ENCODE measurements around the gene OR56A1.
"Not testable (repeated sequence)": the region's sequence is repeated elsewhere in the genome, so short reads cannot be mapped to it uniquely, and the experiment has no call there.

OR56A1 gene, protein sequence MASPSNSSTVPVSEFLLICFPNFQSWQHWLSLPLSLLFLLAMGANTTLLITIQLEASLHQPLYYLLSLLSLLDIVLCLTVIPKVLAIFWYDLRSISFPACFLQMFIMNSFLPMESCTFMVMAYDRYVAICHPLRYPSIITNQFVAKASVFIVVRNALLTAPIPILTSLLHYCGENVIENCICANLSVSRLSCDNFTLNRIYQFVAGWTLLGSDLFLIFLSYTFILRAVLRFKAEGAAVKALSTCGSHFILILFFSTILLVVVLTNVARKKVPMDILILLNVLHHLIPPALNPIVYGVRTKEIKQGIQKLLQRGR

DNA sequence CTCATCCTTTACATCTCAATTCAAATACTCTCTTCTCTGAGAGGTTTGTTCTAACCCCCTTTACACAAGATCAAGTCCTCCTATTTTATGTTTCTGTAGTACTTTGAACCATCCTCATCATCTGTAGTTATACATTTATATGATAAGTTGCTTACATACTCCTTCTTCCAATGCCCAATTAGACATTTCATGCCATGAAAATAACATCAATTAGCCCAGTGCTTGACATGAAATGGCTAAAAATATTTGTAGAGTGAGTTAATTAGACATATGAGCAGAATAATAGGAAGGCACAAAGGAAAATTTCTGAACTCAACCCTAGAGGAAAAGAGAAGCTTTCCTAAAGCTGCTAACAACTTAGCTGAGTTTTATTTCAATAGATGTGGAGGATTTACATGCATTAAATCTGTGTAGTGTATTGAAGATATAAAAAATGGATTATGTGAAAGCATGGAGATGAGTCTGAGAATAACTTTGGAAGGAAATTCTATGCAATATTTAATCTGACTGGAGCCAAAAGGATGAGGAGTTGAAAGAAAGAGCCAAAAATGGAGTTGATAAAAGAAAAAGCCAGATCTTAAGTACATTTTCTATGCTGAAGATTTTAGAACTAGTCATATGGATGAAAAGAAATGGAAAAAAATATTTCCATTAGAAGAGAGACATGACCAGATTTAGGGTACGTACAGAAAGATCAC, at the start of gene OR56A1:
Gene OR56A1 (minus strand): TSS at position 51 of the 698 bp plus-strand sequence. CDS start 3,066 bp downstream, outside the sequence.
- DNase-seq = no peak

DNA sequence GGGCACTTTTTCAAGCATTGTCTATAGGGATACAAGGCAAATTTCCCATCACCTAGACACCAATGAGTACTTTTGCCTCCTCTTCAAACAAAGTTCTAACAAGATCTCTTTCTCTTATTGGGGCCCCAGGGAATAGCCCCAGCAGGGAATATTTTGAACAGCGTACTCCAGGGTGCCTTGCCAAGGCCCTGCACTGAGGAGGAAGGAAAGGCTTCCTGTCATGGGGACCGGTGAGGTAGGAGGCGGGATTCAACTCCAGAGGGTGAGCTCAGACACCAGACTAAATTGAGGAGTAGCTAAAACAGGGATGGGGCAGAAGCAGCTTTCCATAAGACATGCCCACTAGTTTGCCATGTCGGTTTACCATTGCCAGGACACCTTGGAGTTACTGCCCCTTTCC, 48.9 kb upstream of the OR56A1 start:
- DNase-seq = no peak

DNA sequence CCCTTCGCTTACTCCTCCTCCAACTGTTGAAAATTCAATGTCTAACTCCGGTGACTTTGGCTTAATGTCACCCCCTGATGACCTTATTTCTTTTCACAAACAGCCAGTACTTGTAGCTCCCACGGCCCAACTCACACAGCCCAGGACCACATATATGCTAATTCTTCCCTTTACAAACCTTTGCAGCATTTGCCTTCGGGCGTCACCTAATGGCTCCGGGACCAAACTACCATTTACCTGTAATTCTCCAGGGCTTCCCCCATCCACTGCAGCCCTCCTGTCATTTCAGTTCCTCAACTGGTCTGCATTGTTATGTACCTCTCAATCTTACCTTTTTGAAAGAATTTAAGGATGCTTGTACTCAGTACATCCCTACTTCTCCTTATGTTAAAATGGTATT, 47.2 kb upstream of the OR56A1 start:
- DNase-seq = no peak

DNA sequence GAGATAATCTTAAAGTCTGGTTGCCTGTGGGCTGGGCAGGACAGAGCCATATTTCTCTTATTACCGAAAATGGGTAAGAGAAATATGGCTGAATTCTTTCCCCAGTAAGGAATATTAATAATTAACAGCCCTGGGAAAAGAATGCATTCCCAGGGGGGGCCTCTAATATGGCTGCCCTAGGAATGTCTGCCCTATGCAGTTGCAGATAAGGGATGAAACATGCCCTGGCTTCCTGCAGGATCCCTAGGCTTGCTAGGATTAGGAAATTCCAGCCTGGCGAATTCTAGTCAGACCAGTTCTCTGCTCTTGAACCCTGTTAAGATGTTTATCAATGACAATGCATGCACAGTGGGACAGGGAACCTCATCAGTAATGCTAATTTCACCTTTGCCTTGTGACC, 45.9 kb upstream of the OR56A1 start:
- DNase-seq = not testable (repeated sequence)

DNA sequence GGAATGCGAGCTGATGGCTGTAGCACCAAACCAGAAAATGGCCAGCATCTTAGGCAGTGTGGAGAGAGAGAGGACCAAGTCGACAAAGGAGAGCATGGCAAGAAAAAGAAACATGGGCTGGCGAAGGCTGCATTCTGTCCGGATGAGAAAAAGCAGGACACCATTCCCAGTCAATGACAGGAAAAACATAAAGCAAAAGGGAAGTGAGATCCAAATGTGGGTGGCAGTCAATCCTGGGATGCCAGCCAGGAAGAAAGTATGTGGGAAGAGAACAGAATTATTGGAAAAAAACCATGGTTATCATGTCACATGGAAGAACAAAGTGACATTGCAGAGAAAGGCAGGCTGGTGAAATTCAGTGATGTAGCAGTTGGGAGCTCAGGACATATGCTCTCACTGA, 36.9 kb upstream of the OR56A1 start:
- DNase-seq = no peak

DNA sequence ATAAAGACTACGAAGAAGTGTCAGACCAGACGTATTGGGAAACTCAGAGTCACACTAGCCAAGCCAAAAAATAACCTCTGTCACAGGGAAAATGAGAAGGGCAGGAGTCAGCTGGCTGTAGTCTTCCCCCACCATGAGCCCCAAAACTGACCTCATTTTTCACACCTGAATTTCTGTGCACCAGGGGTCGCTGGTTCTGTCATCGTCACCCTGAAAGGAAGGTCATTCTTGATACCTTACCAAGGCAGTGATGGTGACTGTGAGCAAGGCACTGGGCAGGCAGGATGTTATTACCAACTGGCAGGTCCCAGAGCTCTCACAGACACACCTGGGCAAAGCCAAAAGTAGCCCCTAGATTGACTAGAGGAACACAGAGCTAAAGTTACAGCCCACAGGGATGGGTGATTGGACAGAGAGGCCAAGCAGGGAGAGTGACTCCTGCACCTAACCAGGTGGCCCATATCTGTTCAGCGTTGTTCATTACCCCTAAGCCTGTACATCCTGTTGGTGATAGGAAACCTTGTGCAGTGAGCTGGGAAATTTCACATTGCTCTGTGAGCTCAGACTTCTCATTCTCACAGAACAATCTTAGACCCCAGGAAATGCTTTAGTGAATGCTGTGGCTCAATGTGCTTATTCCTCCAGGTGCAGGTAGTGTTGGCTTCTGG, 32.3 kb upstream of the OR56A1 start:
- DNase-seq = no peak

DNA sequence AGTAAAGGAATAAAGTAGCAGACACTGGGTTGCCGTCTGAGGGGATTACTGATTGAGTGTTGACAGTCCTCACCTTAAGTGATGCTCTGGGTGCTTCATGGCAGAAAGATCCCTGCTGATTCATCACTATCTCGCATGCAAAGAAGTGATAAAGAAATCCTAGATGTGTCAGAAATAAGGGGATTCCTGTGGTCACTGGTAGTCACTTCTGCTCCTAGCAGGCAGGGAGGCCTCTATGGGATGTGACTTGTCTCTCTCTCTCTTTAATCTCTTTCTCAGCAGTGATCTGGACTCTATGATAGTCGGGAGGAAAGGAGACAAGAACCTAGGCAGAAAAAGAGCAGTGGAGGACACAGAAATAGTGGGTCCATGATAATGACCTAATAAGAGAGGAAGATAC, 30.9 kb upstream of the OR56A1 start:
- no peak for DNase-seq

DNA sequence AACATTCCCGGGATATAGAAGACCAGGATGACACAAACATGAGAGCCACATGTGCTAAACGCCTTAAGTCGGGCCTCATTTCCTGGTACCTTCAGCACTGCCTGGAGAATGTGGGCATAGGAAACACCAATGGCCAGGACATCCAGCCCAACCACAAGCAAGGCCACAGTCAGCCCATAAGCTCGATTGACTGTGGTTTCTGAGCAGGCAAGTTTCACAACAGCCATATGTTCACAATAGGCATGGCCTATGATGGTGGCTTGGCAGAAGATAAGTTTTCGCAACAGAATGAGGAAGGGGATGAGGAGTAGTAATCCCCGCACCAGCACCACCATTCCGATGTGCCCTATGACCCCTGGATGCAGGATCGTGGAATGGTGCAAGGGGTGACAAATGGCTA, 26.9 kb upstream of the OR56A1 start:
- DNase-seq = no peak

DNA sequence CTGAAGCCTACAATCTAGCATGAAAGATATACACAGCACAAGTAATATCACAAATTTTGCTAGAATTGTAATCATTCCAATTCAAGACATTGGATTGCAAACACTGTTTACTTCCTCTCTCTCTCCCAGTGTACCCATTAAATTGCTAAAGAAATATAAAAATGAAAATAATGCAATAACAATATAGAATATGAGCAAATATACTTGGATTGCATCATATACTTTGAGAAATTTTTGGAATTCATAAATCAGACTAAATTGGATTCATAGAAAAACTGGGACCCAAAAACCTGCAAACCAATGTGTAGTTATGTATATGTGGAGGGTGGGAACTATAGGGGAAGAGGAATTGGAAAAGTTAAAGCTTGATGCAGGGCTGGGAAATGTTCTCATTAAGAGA, 25.0 kb upstream of the OR56A1 start:
- no peak for DNase-seq

DNA sequence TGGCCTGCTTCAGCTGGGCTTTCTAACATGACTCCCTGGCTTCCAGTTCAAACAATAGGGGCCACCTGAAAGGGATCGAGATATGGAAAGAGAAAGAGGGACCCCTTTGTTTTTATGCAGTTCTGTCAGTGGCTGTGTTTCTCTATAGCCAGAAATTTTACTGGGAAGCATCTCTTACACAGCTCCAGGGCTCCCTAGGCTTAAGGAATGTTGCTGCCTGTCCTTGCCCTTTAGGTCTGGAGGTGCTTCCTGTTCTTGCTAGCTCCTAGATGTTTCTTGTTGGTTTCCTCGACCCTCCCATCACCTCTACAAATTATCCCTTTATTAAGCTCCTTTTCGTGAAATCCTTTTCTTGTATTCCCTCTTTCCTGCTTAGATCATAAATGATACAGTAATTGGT, 21.8 kb upstream of the OR56A1 start:
- DNase-seq = no peak

DNA sequence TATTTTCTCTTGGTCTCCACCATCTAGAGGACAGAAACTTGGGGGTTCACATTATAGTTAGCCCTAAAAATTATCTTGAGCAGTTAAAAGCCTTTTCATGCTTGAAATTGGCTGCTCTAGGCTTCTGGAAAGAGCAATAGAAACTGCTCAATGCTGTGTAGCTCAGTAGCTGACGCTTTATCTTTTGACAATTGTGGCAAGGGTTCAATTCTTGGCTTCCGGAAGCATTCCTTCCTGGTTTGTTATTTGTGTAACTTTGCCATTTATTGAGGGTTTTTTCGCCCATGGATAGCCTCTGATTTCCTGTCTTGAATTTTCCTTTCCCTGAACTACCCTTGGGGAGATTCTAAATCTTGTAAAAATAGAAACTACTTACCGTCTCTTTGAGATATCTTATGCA, 10.3 kb upstream of the OR56A1 start:
- no peak for DNase-seq

DNA sequence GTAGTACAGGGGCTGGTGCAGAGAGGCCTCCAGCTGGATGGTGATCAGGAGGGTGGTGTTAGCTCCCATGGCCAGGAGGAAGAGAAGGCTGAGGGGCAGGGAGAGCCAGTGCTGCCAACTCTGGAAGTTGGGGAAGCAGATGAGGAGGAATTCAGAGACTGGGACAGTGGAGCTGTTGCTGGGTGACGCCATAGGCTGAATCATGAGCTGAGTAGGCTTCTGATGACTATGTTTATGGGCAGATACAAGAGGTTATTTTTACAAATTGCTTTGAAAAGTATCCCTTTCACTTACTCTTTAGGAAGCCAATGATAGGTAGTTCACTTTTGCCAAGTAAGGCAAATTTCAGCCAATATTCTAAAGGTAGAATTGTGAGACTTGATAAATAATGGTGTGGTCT, 3.1 kb downstream of the OR56A1 start:
- no peak for DNase-seq

DNA sequence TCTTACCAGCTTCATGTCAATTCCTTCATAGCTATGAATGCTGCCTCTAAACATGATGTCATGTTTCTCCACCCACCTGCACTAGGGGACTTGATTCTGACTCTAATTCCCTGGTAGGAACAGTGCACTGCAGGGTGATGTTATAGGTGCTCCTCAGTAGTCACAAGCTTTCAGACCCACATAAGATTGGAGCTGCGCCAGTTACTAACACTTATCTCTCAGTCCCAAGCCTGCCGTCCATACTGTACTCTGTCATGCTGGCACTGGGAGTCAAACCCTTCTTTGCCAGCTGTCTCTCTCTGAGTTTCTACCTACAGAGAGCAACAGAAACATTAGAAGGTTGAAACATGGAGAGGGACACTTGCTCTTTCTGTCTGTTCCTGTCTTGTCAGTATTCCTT, 5.5 kb downstream of the OR56A1 start:
- no peak for DNase-seq

DNA sequence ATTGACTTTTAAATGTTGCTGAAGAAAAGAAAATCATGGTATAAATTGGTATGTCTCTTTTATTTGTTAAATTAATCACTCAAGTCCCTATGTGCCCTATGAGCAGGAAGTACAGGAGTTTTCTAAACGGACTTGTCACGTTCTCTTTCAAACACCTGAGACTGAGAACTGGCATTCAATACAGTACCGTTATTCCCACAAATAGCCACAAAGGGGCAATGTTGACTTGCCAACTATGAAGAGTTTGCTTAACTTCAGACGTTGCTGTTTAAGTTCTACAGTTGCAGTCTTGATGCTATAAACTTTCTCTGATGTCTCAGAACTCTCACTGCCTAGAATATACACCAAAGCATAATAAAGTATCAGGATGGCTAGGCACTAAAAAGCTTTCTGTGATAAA, 7.6 kb downstream of the OR56A1 start:
- no peak for DNase-seq

DNA sequence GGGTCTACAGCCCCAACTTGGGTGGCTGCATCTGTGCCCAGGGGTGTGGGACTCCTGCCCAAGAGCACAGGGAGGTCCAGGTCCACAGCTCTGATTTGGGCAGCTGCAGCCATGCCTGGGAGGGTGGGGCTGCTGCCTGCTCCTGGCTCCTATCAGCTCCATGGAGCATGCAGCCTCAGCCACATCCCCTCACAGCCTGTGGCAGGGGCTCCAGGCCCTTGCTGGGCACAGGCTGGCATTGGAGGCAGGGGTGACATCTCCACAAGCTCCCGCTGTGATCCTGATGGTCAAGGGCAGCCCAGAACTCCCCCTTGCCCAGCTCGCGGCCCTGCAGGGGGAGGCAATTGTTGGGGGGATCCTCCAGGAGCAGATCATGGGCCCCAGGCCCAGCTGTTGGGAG, 17.5 kb downstream of the OR56A1 start:
- no peak for DNase-seq

DNA sequence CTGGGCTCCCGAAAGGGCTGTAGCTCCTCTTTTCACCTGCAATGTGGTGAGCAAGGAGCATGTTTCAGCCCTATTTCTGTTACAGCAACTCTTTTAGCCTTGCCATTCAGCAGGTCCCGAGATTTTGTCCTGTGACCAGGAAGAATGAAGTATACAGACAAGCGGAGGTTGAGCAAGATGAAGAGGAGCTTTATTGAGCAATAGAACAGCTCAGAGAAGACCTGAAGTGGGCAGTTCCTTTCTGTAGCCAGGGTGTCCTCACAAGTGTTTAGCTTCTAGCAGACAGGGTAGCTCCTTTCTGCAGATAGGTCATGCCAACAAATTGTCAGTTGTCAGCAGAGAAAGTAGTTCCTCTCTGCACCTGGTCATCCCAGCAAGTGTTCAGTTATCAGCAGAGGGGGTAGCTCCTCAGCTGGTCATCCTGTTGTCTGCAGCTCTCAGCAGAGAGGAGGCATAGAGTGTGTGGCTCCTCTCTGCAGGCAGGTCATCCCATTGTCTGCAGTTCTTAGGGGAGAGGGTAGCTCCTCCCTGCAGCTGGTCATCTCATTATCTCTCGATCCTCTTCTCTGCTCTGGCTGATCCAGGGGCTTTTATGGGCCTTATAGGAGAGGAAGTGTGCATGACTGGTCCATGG, 18.4 kb downstream of the OR56A1 start:
- DNase-seq = no peak

DNA sequence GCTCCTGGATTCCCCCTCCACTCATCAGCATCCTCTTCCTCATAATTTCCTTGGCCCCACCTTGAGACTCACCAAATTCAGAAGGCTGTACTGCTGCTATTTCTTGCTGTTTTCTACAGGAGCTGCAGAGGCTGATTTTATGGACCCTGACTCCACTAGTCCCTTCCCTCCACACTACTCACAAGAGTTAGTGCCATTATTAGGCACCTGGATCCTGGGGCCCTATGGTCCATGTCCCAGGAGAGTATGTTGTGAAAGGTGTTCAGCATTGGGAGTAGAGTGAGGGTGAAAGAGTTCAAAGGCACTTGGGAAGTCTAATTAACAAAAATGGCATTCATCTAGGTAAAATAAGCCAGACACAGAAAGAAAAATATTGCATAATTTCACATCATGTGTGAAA, 23.7 kb downstream of the OR56A1 start, which contains the start of gene OR56A4:
Gene OR56A4 (minus strand): TSS at position 101 of the 400 bp plus-strand sequence. CDS start 3,954 bp downstream, outside the sequence.
- no peak for DNase-seq

DNA sequence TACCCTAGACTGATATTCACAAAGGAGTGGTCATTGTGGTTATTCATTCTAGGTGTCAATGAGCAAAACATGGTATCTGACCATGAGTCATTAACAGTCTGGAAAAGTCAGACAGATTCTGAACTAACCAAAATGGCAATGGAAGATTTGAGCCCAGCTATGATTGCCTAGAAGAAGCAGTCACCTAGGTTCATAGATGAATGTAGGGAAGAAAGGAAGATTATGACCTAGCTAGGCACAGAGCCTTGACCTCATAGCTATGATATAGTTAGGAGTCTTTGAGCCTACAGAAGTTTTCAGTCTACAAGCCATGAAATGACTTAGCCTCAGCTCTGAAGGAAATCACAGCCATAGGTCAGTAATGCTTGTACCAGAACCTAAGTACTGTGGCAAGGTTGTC, 24.2 kb downstream of the OR56A1 start:
- no peak for DNase-seq

DNA sequence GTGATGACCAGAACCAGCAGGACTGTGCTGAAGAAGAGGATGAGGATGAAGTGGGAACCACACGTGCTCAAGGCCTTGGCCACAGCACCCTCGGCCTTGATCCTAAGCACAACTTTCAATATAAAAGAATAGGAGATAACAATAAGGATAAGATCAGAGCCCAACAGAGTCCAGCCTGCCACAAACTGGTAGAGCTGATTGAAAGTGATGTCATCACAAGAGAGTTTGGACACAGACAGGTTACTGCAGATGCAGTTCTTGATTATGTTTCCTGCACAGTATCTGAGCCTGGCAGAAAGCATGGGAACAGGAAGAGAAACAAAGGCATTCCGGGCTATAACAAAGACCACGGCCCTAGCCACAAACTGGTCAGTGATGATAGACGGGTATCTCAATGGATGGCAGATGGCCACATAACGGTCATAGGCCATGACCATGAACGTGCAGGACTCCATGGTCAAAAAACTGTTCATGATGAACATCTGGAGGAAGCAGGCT, 28.3 kb downstream of the OR56A1 start:
- no peak for DNase-seq

DNA sequence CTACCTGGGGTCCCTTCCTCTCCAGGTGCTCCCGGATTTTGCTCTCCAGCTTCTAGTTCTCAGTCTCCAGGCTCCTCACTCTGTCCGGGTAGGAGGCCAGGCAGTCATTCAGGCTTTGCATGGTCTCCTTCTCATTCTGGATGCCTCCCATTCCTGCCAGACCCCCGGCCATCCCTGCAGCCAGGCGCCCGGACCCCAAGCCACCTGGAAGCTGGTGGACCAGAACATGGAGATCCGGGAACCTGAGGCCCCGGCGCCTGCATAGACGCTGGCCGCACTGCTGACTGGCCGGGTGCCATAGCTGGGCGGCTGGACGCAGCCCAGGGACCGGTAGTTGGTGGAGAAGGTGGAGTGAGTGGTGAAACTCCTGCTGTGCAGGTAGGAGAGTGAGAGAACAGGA, 35.8 kb downstream of the OR56A1 start:
- no peak for DNase-seq

DNA sequence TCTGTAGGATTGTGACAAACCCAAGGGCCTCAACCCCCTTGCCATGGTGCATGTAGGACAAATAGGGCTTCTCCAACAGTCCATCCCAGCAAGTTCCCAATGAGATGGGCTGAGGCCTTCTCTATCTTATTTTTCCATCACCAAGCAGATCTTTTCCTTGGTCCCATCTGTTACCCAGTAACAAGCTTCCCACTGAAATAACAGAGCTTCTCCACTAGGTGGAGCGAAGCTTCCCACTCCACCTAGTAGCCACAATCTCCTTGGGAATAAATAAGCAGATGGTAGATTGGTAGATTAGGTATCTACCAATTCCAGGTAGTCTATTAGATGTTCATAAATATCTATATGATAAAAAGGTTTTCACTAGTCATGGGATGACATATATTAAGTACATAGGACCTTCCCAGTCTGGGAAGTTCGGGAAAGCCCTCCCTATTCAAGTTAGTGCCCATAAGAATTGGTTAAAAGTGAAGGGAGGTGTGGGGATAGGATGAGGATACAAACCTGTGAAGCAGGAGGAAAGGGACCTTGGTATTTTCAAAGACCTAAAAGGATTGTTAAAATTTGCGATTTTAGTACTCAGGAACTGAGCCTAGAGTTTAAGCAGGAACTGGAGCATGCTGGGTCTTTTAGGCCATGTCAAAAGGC, 37.8 kb downstream of the OR56A1 start:
- no peak for DNase-seq

DNA sequence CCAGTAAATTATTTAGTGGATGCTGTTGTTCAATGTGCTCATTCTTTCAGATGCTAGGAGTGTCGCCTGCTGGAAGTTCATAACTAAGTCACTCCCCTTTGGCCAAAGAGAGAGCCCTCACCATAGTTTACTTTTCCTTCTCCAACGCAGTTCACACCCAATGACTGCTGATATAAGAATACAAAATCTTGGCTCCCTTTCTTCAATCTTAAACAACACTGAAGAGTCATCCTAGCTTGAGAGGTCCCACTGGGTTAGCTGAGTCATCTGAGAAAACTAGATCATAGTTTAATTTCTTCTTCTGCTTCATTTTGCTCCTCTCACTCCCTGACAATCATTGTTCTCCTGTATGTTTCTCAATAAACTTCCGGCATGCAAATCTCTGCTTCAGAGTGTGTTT, 38.4 kb downstream of the OR56A1 start:
- no peak for DNase-seq

DNA sequence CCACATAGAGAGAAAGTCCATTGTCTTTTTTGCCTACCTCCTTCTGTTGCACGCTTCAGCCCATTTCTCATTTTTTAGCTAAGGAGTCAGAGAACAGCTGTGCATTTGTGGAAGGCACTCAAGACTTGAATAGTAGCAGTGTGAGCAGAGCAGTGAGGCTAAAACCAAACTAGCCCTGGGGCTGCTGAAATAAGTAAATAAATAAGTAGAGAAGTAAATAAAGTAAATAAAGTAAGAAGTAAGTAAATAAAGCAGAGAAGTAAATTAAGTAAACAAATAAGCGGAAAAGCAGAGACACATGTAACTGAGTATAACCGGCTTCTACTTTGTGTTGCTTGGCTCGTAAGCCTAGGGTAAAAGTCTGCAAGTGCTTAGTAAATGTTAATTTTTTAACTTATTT, 41.4 kb downstream of the OR56A1 start:
- no peak for DNase-seq
